Left kidney (tissue), 2 donors: ENCODE measurements around the gene RHEBL1. TPM values are rescaled to one million over a fixed set of nuclear protein-coding genes. Genes with fewer than 3 reads are reported as not detected.

ENCODE experiments used
- DNase-seq: peaks from one replicate; pipeline ENCODE4 v3.0.0-alpha.2; 2013
- polyA plus RNA-seq: library from polyadenylated mRNA; unstranded; fragments of 120-200 nt; gene quantifications from one replicate; pipeline ENCODE4 v1.2.1, GENCODE V29; 2013; ENCODE audit not compliant: insufficient read length

Gene RHEBL1
- polyA plus RNA-seq, 1 donor, result 1.8 TPM

- no peak for DNase-seq
These were observed 15.3 kb downstream of the RHEBL1 start for GRCh38 chr12:49054524-49054923.

- no peak for DNase-seq
These were observed 15.7 kb downstream of the RHEBL1 start for GRCh38 chr12:49054096-49054495.

DNA sequence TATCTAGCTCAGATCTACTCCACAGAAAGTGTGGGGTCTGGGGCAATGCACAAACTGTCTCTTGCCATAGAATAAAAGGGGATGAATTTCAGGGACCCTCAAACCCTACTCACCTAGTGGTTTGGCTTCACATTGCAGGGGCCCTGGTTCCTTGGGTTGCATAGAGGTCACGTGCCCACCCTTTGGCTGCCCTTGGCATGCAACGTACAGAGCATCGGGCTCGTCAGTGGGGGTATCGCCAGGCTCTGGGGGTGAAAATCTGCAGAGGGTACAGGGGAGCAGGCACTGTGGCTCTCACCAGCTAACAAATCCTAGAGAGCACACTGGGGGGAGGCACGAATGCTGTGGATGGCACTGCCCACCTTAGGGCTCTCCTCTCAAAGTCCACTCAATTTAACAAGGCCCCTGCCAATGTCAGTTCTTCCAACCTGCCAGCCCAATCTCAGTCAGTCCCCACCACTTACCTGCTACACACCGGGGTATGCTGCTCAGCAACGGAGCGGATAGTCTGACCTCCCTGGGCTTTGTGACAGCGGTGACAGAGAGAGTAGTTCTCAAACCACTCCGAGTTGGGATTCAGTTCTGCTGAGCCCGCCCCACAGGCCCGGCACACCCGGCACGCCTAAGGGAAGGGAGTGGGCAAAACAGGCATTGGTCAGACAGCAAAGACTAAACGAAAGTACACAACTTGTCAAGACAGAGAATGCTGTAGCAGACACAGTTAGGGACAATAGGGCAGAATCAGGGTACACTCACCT lies 17.1 kb downstream of the RHEBL1 start:
- DNase-seq, result no peak

GRCh38 chr12:49051777-49052438 lies 17.9 kb downstream of the RHEBL1 start:
- DNase-seq, result no peak

DNA sequence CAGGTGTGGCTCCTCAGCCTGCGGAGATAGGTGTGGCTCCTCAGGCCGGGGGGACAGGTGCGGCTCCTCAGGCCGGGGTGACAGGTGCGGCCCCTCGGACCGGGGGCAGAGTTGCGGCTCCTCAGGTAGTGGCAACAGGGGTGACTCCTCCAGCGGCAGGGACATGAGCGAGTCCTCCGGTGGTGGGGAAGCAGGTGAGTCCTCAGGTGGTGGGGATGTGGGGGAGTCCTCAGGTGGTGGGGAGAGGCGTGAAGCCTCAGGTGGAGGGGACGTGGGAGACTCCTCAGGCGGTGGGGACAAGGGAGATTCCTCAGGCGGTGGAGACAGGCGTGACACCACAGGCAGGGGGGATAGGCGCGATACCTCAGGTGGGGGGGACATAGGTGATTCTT lies 18.4 kb downstream of the RHEBL1 start:
- no peak for DNase-seq

DNA sequence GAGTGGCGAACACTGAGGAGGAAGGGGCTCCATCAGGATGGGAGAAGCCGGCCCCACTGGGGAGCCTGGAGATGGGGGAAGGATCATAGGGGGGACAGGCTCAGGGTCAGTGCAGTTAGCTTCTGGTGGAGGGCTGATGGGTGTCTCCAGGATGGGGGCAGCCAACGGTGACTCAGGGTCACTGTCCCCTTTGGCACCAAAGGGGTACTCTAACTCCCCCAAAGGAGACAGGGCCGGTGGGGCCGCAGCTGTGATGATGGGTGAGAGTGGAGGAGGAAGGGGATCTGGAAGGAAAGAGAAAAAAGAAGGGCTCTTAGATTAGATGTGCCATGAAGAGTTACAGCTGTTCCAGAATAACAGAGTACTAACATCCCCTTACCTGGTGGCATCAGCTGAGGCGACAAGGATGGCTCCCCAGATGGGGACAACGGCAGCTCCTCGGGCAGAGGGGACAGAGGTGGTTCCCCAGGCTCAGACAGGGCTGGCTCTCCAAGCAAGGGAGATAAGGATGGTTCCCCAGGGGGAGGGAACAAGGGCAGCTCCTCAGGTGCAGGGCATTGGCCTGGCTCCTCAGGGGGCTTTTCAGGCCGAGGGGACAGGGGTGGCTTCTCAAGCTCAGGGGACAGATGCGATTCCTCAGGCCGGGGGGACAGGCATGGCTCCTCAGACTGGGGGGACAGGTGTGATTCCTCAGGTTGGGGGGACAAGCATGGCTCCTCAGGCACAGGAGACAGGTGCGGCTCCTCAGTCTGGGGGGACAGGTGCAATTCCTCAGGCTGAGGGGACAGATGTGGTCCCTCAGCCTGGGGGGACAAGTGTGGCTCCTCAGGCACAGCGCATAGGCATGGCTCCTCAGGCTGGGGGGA lies 19.0 kb downstream of the RHEBL1 start:
- no peak for DNase-seq

DNA sequence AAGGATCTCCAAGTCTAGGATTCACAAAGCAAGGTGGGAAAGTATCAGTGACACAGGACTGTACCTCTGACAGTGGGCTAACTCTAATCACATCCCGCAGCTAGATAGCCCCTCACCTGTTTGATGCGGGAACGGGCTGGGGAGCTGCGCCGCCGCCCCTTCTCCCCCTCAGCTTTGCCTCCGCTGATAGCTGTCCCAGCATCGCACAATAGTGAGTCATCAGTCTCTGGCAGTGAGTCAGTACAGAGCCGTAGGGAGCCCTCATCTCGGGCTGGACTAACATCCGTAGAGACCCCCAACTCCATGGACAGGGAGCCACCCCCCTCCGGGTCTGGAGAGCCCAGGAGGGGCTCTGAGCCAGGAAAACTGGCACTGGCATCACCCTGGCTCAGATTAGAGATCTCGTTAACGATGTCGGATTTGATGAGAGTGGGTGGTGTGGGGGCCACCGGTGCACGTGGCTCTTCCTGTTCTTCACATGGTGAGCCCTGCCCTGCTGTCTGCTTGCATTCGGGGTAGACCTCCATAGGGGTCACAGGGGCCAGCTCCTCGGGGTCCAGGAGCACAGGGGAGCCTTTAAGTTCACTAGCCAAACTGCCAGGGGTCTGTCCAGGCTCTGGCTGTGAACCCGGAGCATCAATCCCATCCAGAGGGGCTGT lies 20.1 kb downstream of the RHEBL1 start:
- no peak for DNase-seq

- no peak for DNase-seq
These were observed 20.8 kb downstream of the RHEBL1 start for GRCh38 chr12:49048953-49049352.

GRCh38 chr12:49046129-49046895 lies 23.5 kb downstream of the RHEBL1 start:
- DNase-seq, result no peak

GRCh38 chr12:49044660-49045059 lies 25.1 kb downstream of the RHEBL1 start:
- no peak for DNase-seq

DNA sequence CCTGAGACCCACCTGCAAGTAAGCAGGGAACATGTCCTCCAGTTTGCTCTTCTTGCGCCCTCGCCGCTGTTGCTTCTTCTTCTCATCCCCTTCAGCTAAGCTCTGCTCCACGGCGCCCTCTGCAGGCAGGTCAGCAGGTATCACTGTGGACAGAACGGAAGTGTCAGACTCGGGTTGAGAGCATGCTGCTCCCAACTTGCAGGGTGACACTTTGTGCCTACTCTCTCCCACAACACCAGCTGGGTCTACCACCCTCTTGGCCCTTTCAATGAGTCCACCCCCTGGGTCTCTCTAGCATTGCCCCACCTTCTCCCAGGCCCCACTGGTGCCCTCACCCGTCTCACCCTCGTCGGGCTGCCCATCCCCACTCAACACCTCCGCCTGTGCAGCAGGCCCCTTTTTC lies 25.9 kb downstream of the RHEBL1 start:
- DNase-seq, result no peak

DNA sequence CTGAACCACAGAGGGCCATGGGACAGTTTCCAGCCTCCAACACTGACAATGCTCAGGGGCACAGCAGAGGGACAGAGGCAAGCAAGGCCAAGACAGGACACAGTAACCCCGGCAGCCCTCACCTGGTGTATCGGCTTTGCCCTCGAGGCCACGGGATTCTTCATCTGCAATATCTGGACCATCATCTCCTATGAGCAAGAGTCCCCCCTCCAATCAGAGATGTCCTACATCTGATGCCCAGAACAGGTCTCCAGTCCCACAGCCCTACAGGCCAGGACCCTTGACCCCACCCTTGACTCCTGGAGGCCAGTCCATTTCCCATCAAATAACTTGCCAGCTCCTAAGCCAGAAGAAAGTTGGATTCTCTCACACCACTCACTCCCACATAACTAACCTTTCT lies 26.5 kb downstream of the RHEBL1 start:
- DNase-seq, result no peak

- no peak for DNase-seq
These were observed 27.8 kb downstream of the RHEBL1 start for GRCh38 chr12:49041881-49042484.

GRCh38 chr12:49041036-49041880 lies 28.5 kb downstream of the RHEBL1 start:
- DNase-seq, result no peak

GRCh38 chr12:49040364-49040855 lies 29.4 kb downstream of the RHEBL1 start:
- no peak for DNase-seq

- no peak for DNase-seq
These were observed 30.1 kb downstream of the RHEBL1 start for GRCh38 chr12:49039421-49040363.

- DNase-seq, result no peak
These were observed 31.4 kb downstream of the RHEBL1 start for GRCh38 chr12:49038291-49038955.

DNA sequence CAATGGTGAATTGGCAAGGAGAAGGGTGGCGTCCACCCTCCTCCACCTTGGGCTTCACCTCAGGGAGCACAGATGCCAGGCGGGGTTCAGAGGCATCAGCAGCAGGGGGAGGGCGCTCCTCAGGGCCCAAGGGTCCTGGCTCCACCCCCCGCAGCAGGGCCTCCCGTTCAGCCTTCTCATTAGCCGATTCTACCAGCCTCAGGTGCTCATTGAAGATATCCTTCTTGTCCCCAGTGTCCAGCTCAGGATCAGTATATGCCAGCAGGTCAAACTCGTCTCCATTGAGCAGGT lies 31.9 kb downstream of the RHEBL1 start:
- DNase-seq, result no peak
